ENCODE data around the gene MPV17L.
"Not testable (repeated sequence)": the region's sequence is repeated elsewhere in the genome, so short reads cannot be mapped to it uniquely, and the experiment has no call there.

The MPV17L gene

GRCh38 chr16:15435216-15435864 lies 39.8 kb downstream of the MPV17L start:
- Histone ChIP-seq H3K27me3 (ENCODE audit: low read depth, low read length) (no peaks in the 10 kb centered on the region), H3K4me1 (ENCODE audit: control insufficient read depth in 1 of 2, insufficient read depth in 2 of 2, low read length in 2 of 2) (peaks cover 0 to 8% of the 10 kb centered on the region in 2 donors), H3K4me3 (ENCODE audit: low read depth in 1 of 2, low read length in 2 of 2) (peak overlapping the region; percentile 87), H3K9me3 (ENCODE audit: control insufficient read depth in 1 of 2, low read length in 2 of 2) (no peaks in the 10 kb centered on the region), H3K36me3 (ENCODE audit: control insufficient read depth in 1 of 2, insufficient read depth in 2 of 2, low read length in 2 of 2) (no peaks in the 10 kb centered on the region), H3K27ac (ENCODE audit: low read length) (peak overlapping the region; percentile 53)

GRCh38 chr16:15439102-15439501 lies 43.5 kb downstream of the MPV17L start:
- Histone ChIP-seq H3K27me3 (ENCODE audit: low read depth, low read length) (no peaks in the 10 kb centered on the region), H3K9me3 (ENCODE audit: control insufficient read depth in 1 of 2, low read length in 2 of 2) (no peaks in the 10 kb centered on the region), H3K4me1 (ENCODE audit: control insufficient read depth in 1 of 2, insufficient read depth in 2 of 2, low read length in 2 of 2) (peaks cover 0 to 8% of the 10 kb centered on the region in 2 donors), H3K4me3 (ENCODE audit: low read depth in 1 of 2, low read length in 2 of 2) (no peak overlapping the region), H3K27ac (ENCODE audit: low read length) (no peak overlapping the region), H3K36me3 (ENCODE audit: control insufficient read depth in 1 of 2, insufficient read depth in 2 of 2, low read length in 2 of 2) (no peaks in the 10 kb centered on the region)

GRCh38 chr16:15439521-15439920 lies 44.0 kb downstream of the MPV17L start:
- H3K4me1 ChIP-seq (ENCODE audit: control insufficient read depth in 1 of 2, insufficient read depth in 2 of 2, low read length in 2 of 2), result peaks cover 0 to 8% of the 10 kb centered on the region in 2 donors
- H3K36me3 ChIP-seq (ENCODE audit: control insufficient read depth in 1 of 2, insufficient read depth in 2 of 2, low read length in 2 of 2), result no peaks in the 10 kb centered on the region
- no peaks in the 10 kb centered on the region for H3K9me3 ChIP-seq (ENCODE audit: control insufficient read depth in 1 of 2, low read length in 2 of 2)
- peak overlapping the region; percentile 48 for H3K27ac ChIP-seq (ENCODE audit: low read length)
- H3K4me3 ChIP-seq (ENCODE audit: low read depth in 1 of 2, low read length in 2 of 2), result no peak overlapping the region
- H3K27me3 ChIP-seq (ENCODE audit: low read depth, low read length), result no peaks in the 10 kb centered on the region

GRCh38 chr16:15440852-15441251 lies 45.3 kb downstream of the MPV17L start:
- Histone ChIP-seq H3K27ac (ENCODE audit: low read length) (peak overlapping the region; percentile 30), H3K27me3 (ENCODE audit: low read depth, low read length) (no peaks in the 10 kb centered on the region), H3K4me3 (ENCODE audit: low read depth in 1 of 2, low read length in 2 of 2) (no peak overlapping the region), H3K36me3 (ENCODE audit: control insufficient read depth in 1 of 2, insufficient read depth in 2 of 2, low read length in 2 of 2) (no peaks in the 10 kb centered on the region), H3K4me1 (ENCODE audit: control insufficient read depth in 1 of 2, insufficient read depth in 2 of 2, low read length in 2 of 2) (no peaks in the 10 kb centered on the region), H3K9me3 (ENCODE audit: control insufficient read depth in 1 of 2, low read length in 2 of 2) (no peaks in the 10 kb centered on the region)

GRCh38 chr16:15442140-15442539 lies 46.6 kb downstream of the MPV17L start:
- not testable (repeated sequence) for H3K9me3 ChIP-seq (ENCODE audit: control insufficient read depth in 1 of 2, low read length in 2 of 2); H3K4me1 ChIP-seq (ENCODE audit: control insufficient read depth in 1 of 2, insufficient read depth in 2 of 2, low read length in 2 of 2); H3K27me3 ChIP-seq (ENCODE audit: low read depth, low read length); H3K4me3 ChIP-seq (ENCODE audit: low read depth in 1 of 2, low read length in 2 of 2); H3K36me3 ChIP-seq (ENCODE audit: control insufficient read depth in 1 of 2, insufficient read depth in 2 of 2, low read length in 2 of 2)
- peak overlapping the region; percentile 41 for H3K27ac ChIP-seq (ENCODE audit: low read length)

- no peak overlapping the region for H3K27ac ChIP-seq (ENCODE audit: low read length)
- H3K4me1 ChIP-seq (ENCODE audit: control insufficient read depth in 1 of 2, insufficient read depth in 2 of 2, low read length in 2 of 2), result no peaks in the 10 kb centered on the region
- H3K36me3 ChIP-seq (ENCODE audit: control insufficient read depth in 1 of 2, insufficient read depth in 2 of 2, low read length in 2 of 2), result no peaks in the 10 kb centered on the region
- no peaks in the 10 kb centered on the region for H3K9me3 ChIP-seq (ENCODE audit: control insufficient read depth in 1 of 2, low read length in 2 of 2)
- H3K4me3 ChIP-seq (ENCODE audit: low read depth in 1 of 2, low read length in 2 of 2), result no peak overlapping the region
- no peaks in the 10 kb centered on the region for H3K27me3 ChIP-seq (ENCODE audit: low read depth, low read length)
Observed at GRCh38 chr16:15443753-15444152, 48.2 kb downstream of the MPV17L start.

- H3K4me3 ChIP-seq (ENCODE audit: low read depth in 1 of 2, low read length in 2 of 2), result no peak overlapping the region
- no peak overlapping the region for H3K27ac ChIP-seq (ENCODE audit: low read length)
- H3K27me3 ChIP-seq (ENCODE audit: low read depth, low read length), result no peaks in the 10 kb centered on the region
- H3K9me3 ChIP-seq (ENCODE audit: control insufficient read depth in 1 of 2, low read length in 2 of 2), result no peaks in the 10 kb centered on the region
- H3K36me3 ChIP-seq (ENCODE audit: control insufficient read depth in 1 of 2, insufficient read depth in 2 of 2, low read length in 2 of 2), result no peaks in the 10 kb centered on the region
- no peaks in the 10 kb centered on the region for H3K4me1 ChIP-seq (ENCODE audit: control insufficient read depth in 1 of 2, insufficient read depth in 2 of 2, low read length in 2 of 2)
Observed at GRCh38 chr16:15444264-15444663, 48.7 kb downstream of the MPV17L start.

- H3K27ac ChIP-seq (ENCODE audit: low read length), result no peak overlapping the region
- H3K4me1 ChIP-seq (ENCODE audit: control insufficient read depth in 1 of 2, insufficient read depth in 2 of 2, low read length in 2 of 2), result no peaks in the 10 kb centered on the region
- no peaks in the 10 kb centered on the region for H3K9me3 ChIP-seq (ENCODE audit: control insufficient read depth in 1 of 2, low read length in 2 of 2)
- H3K27me3 ChIP-seq (ENCODE audit: low read depth, low read length), result no peaks in the 10 kb centered on the region
- no peak overlapping the region for H3K4me3 ChIP-seq (ENCODE audit: low read depth in 1 of 2, low read length in 2 of 2)
- H3K36me3 ChIP-seq (ENCODE audit: control insufficient read depth in 1 of 2, insufficient read depth in 2 of 2, low read length in 2 of 2), result no peaks in the 10 kb centered on the region
Observed at GRCh38 chr16:15445450-15445849, 49.9 kb downstream of the MPV17L start.

- Histone ChIP-seq H3K27ac (ENCODE audit: low read length) (no peak overlapping the region), H3K4me3 (ENCODE audit: low read depth in 1 of 2, low read length in 2 of 2) (no peak overlapping the region), H3K36me3 (ENCODE audit: control insufficient read depth in 1 of 2, insufficient read depth in 2 of 2, low read length in 2 of 2) (no peaks in the 10 kb centered on the region), H3K4me1 (ENCODE audit: control insufficient read depth in 1 of 2, insufficient read depth in 2 of 2, low read length in 2 of 2) (no peaks in the 10 kb centered on the region), H3K9me3 (ENCODE audit: control insufficient read depth in 1 of 2, low read length in 2 of 2) (no peaks in the 10 kb centered on the region), H3K27me3 (ENCODE audit: low read depth, low read length) (no peaks in the 10 kb centered on the region)
Observed at GRCh38 chr16:15446901-15447300, 51.3 kb downstream of the MPV17L start.

- no peaks in the 10 kb centered on the region for H3K36me3 ChIP-seq (ENCODE audit: control insufficient read depth in 1 of 2, insufficient read depth in 2 of 2, low read length in 2 of 2)
- H3K4me3 ChIP-seq (ENCODE audit: low read depth in 1 of 2, low read length in 2 of 2), result no peak overlapping the region
- H3K27me3 ChIP-seq (ENCODE audit: low read depth, low read length), result no peaks in the 10 kb centered on the region
- H3K4me1 ChIP-seq (ENCODE audit: control insufficient read depth in 1 of 2, insufficient read depth in 2 of 2, low read length in 2 of 2), result no peaks in the 10 kb centered on the region
- H3K27ac ChIP-seq (ENCODE audit: low read length), result no peak overlapping the region
- H3K9me3 ChIP-seq (ENCODE audit: control insufficient read depth in 1 of 2, low read length in 2 of 2), result no peaks in the 10 kb centered on the region
Observed at GRCh38 chr16:15450624-15451023, 55.1 kb downstream of the MPV17L start.

GRCh38 chr16:15451098-15451731 lies 55.7 kb downstream of the MPV17L start:
- Histone ChIP-seq H3K36me3 (ENCODE audit: control insufficient read depth in 1 of 2, insufficient read depth in 2 of 2, low read length in 2 of 2) (no peaks in the 10 kb centered on the region), H3K9me3 (ENCODE audit: control insufficient read depth in 1 of 2, low read length in 2 of 2) (no peaks in the 10 kb centered on the region), H3K4me1 (ENCODE audit: control insufficient read depth in 1 of 2, insufficient read depth in 2 of 2, low read length in 2 of 2) (no peaks in the 10 kb centered on the region), H3K27me3 (ENCODE audit: low read depth, low read length) (no peaks in the 10 kb centered on the region), H3K4me3 (ENCODE audit: low read depth in 1 of 2, low read length in 2 of 2) (no peak overlapping the region), H3K27ac (ENCODE audit: low read length) (no peak overlapping the region)
